B cell (primary cell): ENCODE measurements around the gene PSMA6. TPM values are rescaled to one million over a fixed set of nuclear protein-coding genes. Genes with fewer than 3 reads are reported as not detected.

Experiments used
- ATAC-seq: fragments of 200-7000 bp; cut with Tn5 transposase; one replicate; pipeline ENCODE4 v1.10.0; 2021; ENCODE audit warnings: low read depth, mild to moderate bottlenecking, moderate number of reproducible peaks, moderate library complexity
- CTCF ChIA-PET: fragments of 350-600 bp; sonication (Branson Sonifier 250); formaldehyde crosslinking; loops from one replicate; lab custom pipeline; 2021; ENCODE audit warnings: antibody characterized with exemption, inconsistent platforms; lab: Charles Lee
- POLR2A ChIA-PET: fragments of 350-600 bp; sonication (Branson Sonifier 250); formaldehyde crosslinking; loops from one replicate; lab custom pipeline; 2021; ENCODE audit warnings: antibody characterized with exemption; lab: Charles Lee
- DNase-seq: peaks from one replicate; pipeline ENCODE4 v3.0.0; 2013
- H2AFZ ChIP-seq: 2 replicates; pipeline ENCODE4 v1.6.1; 2012; ENCODE audit warnings: mild to moderate bottlenecking, low read depth, low read length; ENCODE audit not compliant: insufficient read depth, poor library complexity, severe bottlenecking
- H3K27ac ChIP-seq, 2 donors: 1 replicate in 1 of 2; 2 replicates in 1 of 2; pipeline ENCODE4 v1.5.1; 2012 to 2013; ENCODE audit warnings: low read length in 2 of 2, mild to moderate bottlenecking in 2 of 2, moderate library complexity in 1 of 2
- H3K27me3 ChIP-seq, 4 experiments: fragments of 200-600 bp in 1 of 4; sonication (generic) in 1 of 4; replicated peaks in 1 of 4; 1 replicate in 2 of 4; 2 replicates in 2 of 4; pipeline versions ENCODE4 v1.6.1 to v1.7.0; 2013 to 2016; ENCODE audit warnings: low read length in 3 of 4, mild to moderate bottlenecking in 2 of 4, mixed read lengths in 1 of 4, moderate library complexity in 1 of 4; ENCODE audit not compliant: insufficient read depth in 4 of 4, control insufficient read depth in 3 of 4; ENCODE audit errors: control extremely low read depth in 1 of 4
- H3K36me3 ChIP-seq, 2 experiments: replicated peaks in 1 of 2; 1 replicate in 1 of 2; 2 replicates in 1 of 2; pipeline versions ENCODE4 v1.6.1 to v1.7.1; 2013; ENCODE audit warnings: low read length in 1 of 2; ENCODE audit not compliant: insufficient read depth in 2 of 2, control insufficient read depth in 1 of 2; ENCODE audit errors: control extremely low read depth in 1 of 2, extremely low read depth in 1 of 2
- H3K4me1 ChIP-seq, 2 donors: fragments of 200-600 bp in 1 of 2; sonication (generic) in 1 of 2; 1 replicate in 1 of 2; 2 replicates in 1 of 2; pipeline versions ENCODE4 v1.5.1 to v1.6.1; 2013 to 2017; ENCODE audit warnings: low read length in 2 of 2; ENCODE audit not compliant: control insufficient read depth in 2 of 2, insufficient read depth in 2 of 2
- H3K4me2 ChIP-seq: replicated peaks from 2 replicates; pipeline ENCODE3; 2012; ENCODE audit warnings: mild to moderate bottlenecking, low read depth, low read length; ENCODE audit not compliant: poor library complexity, severe bottlenecking
- H3K4me3 ChIP-seq, 5 experiments: fragments of 200-600 bp in 1 of 5; sonication (generic) in 1 of 5; 1 replicate in 3 of 5; 2 replicates in 2 of 5; pipeline versions ENCODE4 v1.5.1 to v1.7.0; 2011 to 2016; ENCODE audit warnings: low read length in 4 of 5, mild to moderate bottlenecking in 4 of 5, low read depth in 2 of 5, control low read depth in 1 of 5, moderate library complexity in 1 of 5; ENCODE audit not compliant: insufficient read depth in 1 of 5; ENCODE audit errors: control extremely low read depth in 1 of 5, extremely low read depth in 1 of 5
- H3K79me2 ChIP-seq: fragments of 200-600 bp; sonication (generic); one replicate; pipeline ENCODE4 v1.6.0; 2016; ENCODE audit warnings: low read length; ENCODE audit not compliant: control insufficient read depth, insufficient read depth
- H3K9ac ChIP-seq: fragments of 200-600 bp; sonication (generic); 2 replicates; pipeline ENCODE4 v1.6.1; 2017; ENCODE audit warnings: mild to moderate bottlenecking, low read length, moderate library complexity
- H3K9me3 ChIP-seq, 3 donors: one replicate each; pipeline versions ENCODE4 v1.6.1 to v1.7.1; 2013; ENCODE audit warnings: low read length in 2 of 3; ENCODE audit not compliant: control insufficient read depth in 2 of 3, insufficient read depth in 1 of 3; ENCODE audit errors: control extremely low read depth in 1 of 3
- H4K20me1 ChIP-seq: 2 replicates; pipeline ENCODE4 v1.6.0; 2012; ENCODE audit warnings: mild to moderate bottlenecking, low read length; ENCODE audit not compliant: insufficient read depth, control insufficient read depth, poor library complexity, severe bottlenecking
- H3K27ac Mint-ChIP-seq: one replicate; pipeline ENCODE4 v1.8.0; 2021; ENCODE audit warnings: mixed read lengths
- H3K27me3 Mint-ChIP-seq: one replicate; pipeline ENCODE4 v1.8.0; 2021; ENCODE audit warnings: mixed read lengths
- H3K4me1 Mint-ChIP-seq: one replicate; pipeline ENCODE4 v1.8.0; 2021; ENCODE audit warnings: mixed read lengths
- H3K4me3 Mint-ChIP-seq: one replicate; pipeline ENCODE4 v1.8.0; 2021; ENCODE audit warnings: mixed read lengths
- H3K9me3 Mint-ChIP-seq: one replicate; pipeline ENCODE4 v1.8.0; 2022; ENCODE audit warnings: mixed read lengths; ENCODE audit not compliant: insufficient read depth
- CTCF ChIP-seq: fragments of 200-600 bp; IDR thresholded peaks from one replicate; pipeline ENCODE4 v1.8.0; 2022; ENCODE audit warnings: antibody characterized with exemption, mild to moderate bottlenecking
- EZH2 ChIP-seq: IDR thresholded peaks from 2 replicates; pipeline ENCODE4 v1.6.1; 2012; ENCODE audit warnings: borderline replicate concordance, low read depth, mild to moderate bottlenecking, moderate library complexity, low read length; ENCODE audit not compliant: insufficient read depth, poor library complexity, severe bottlenecking
- WGBS: methylation state at CpG from one replicate; pipeline ENCODE4 v1.1.5; 2013; ENCODE audit warnings: missing lambda C conversion rate; ENCODE audit not compliant: insufficient coverage; 5-methylcytosine and 5-hydroxymethylcytosine counted together
- intact Hi-C: fragments of 100-400 bp; cut with micrococcal nuclease; formaldehyde crosslinking; loops from one replicate; pipeline ENCODE4 v1.10.0; 2022
- polyA plus RNA-seq: library from polyadenylated mRNA; depleted of rRNA; stranded (reverse); fragments of >200 nt; gene quantifications from 2 replicates; pipeline ENCODE4 v1.2.3, GENCODE V29; 2012
- total RNA-seq, 2 donors: library from RNA; stranded (reverse); fragments of 120-200 nt in 1 of 2; gene quantifications; 1 replicate in 1 of 2; 2 replicates in 1 of 2; pipeline versions ENCODE4 v1.2.3 to v1.2.4, GENCODE V29; 2013 to 2022

PSMA6 gene
- total and polyA plus RNA-seq, 2 donors (not counting 1 experiment from before 2014, with no cell fraction given): 47.0 to 70.6 TPM

- no peaks in the 10 kb centered on the region for H3K27me3 ChIP-seq
- Mint-ChIP-seq H3K27ac (no peak overlapping the region), H3K27me3 (no peaks in the 10 kb centered on the region), H3K9me3 (no peaks in the 10 kb centered on the region), H3K4me3 (no peak overlapping the region), H3K4me1 (peaks cover 21% of the 10 kb centered on the region)
- POLR2A ChIA-PET: no interaction called here
- ATAC-seq (no peak), DNase-seq (no peak)
- intact Hi-C loops: no loop called here
- H3K79me2 ChIP-seq: peaks cover 69% of the 10 kb centered on the region
- H3K27ac ChIP-seq: no peak overlapping the region
- no peak for TF ChIP-seq EZH2
- no peak for TF ChIP-seq CTCF
- H3K36me3 ChIP-seq: peaks cover 8 to 38% of the 10 kb centered on the region in 2 experiments
- H2AFZ ChIP-seq: no peak overlapping the region
- CTCF ChIA-PET: interaction anchor here (0.5 kb wide), 1 partner anchor 30 kb away, joined by 3 read pairs; no protein-coding TSS in a partner anchor
- WGBS: 90% methylated on average over 2 of the region's 5 CpGs
- peaks cover 0 to 3% (median 0%) of the 10 kb centered on the region in 3 donors for H3K9me3 ChIP-seq
- H3K4me3 ChIP-seq: no peak overlapping the region
- no peak overlapping the region for H3K4me2 ChIP-seq
- H3K4me1 ChIP-seq: peaks cover 3 to 16% of the 10 kb centered on the region in 2 donors
- H3K9ac ChIP-seq: no peak overlapping the region
- H4K20me1 ChIP-seq: peaks cover 70% of the 10 kb centered on the region
These were observed 13.9 kb downstream of the PSMA6 start for GRCh38 chr14:35306114-35306513.

- ChIA-PET CTCF (no interaction called here), POLR2A (no interaction called here)
- no peaks in the 10 kb centered on the region for H4K20me1 ChIP-seq
- DNase-seq (no peak), ATAC-seq (no peak)
- H3K36me3 ChIP-seq: peaks cover 18 to 46% of the 10 kb centered on the region in 2 experiments
- H3K27me3 Mint-ChIP-seq: no peaks in the 10 kb centered on the region
- H3K27me3 ChIP-seq: no peaks in the 10 kb centered on the region
- no peaks in the 10 kb centered on the region for H3K4me1 ChIP-seq
- no peak overlapping the region for H3K9ac ChIP-seq
- H3K4me3 ChIP-seq: no peak overlapping the region
- no peaks in the 10 kb centered on the region for H3K9me3 ChIP-seq
- no peak overlapping the region for H3K27ac ChIP-seq
- no peaks in the 10 kb centered on the region for H3K79me2 ChIP-seq
- H3K4me2 ChIP-seq: no peak overlapping the region
- 100% methylated on average over 2 of the region's 3 CpGs for WGBS
- H2AFZ ChIP-seq: no peak overlapping the region
- TF ChIP-seq CTCF (no peak), EZH2 (no peak)
- H3K9me3 Mint-ChIP-seq: no peaks in the 10 kb centered on the region
- no peaks in the 10 kb centered on the region for H3K4me1 Mint-ChIP-seq
- intact Hi-C loops: no loop called here
- H3K4me3 Mint-ChIP-seq: no peak overlapping the region
- no peak overlapping the region for H3K27ac Mint-ChIP-seq
These were observed 25.6 kb downstream of the PSMA6 start for GRCh38 chr14:35317820-35318219.
